ENCODE data around the gene SLC4A1. TPM values are rescaled to one million over a fixed set of nuclear protein-coding genes. Genes with fewer than 3 reads are reported as not detected.

Gene SLC4A1
- total RNA-seq, 2 experiments from 2014 or later, result not detected

GRCh38 chr17:44219108-44219615 is 48.8 kb downstream of the SLC4A1 start:
- no peaks in the 10 kb centered on the region for H3K27me3 Mint-ChIP-seq
- POLR2A ChIA-PET, result interaction anchor here (0.8 to 6.4 kb wide), 8 partner anchors 8 to 153 kb away, joined by 3 to 82 read pairs (median 34); partner anchors contain the start of genes LSM12, SLC25A39 and TMUB2
- H3K9me3 Mint-ChIP-seq, result no peaks in the 10 kb centered on the region
- peaks cover 39% of the 10 kb centered on the region for H3K4me1 Mint-ChIP-seq
- H3K36me3 Mint-ChIP-seq, result peaks cover 31% of the 10 kb centered on the region
- ATAC-seq (ENCODE audit: low read depth), result peak; percentile 42
- H3K27ac Mint-ChIP-seq, result no peak overlapping the region
- peak; percentile 87 for DNase-seq
- H3K4me3 Mint-ChIP-seq, result peak overlapping the region; percentile 16

DNA sequence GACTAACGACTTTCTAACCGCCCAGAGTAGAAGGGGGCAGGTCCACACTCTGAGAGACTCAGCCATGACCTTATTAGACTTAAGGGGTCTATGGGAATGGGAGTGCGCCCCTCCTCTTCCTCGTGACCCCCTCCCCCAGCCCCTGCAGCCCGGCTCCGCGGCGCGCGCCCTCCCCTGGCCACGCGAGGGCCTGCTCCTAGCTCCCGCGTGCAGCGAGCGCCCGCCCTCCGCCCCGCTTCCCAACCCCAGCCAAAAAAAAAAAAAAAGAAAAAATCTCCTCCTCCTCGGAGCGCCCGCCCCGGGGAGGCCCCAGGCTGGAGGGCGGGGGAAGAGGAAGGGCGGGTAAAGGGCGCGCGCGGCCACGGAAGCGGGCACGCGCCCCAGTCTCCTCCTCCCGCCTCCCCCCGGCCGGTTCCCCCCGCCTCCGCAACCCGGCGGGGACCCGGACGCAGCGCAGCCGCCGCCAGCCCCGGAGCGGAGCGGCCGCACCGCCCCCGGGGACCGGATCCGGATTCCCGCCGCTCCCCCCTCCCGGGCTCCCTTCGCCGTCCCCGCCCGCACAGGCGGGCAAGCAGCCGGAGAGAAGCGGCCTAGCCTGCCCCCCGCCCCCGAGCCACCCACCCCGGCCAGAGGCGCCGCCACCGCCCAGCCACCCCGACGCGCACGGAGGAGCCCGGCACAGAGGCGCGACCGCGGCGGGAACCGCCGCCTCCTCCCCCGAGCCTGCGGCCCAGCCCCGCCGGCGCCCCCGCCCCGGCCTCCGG is 49.4 kb downstream of the SLC4A1 start:
- Mint-ChIP-seq H3K27ac (peak overlapping the region; percentile 94), H3K4me3 (peak overlapping the region; percentile 99), H3K36me3 (peaks cover 37% of the 10 kb centered on the region), H3K9me3 (no peaks in the 10 kb centered on the region), H3K4me1 (peaks cover 45% of the 10 kb centered on the region), H3K27me3 (no peaks in the 10 kb centered on the region)
- ATAC-seq (ENCODE audit: low read depth) (peak; percentile 46), DNase-seq (peak; percentile 94)
- POLR2A ChIA-PET, result interaction anchor here (0.6 to 6.4 kb wide), 15 partner anchors 8 to 1272 kb away, joined by 3 to 82 read pairs (median 5); partner anchors contain the start of genes SLC25A39 and TMUB2

DNA sequence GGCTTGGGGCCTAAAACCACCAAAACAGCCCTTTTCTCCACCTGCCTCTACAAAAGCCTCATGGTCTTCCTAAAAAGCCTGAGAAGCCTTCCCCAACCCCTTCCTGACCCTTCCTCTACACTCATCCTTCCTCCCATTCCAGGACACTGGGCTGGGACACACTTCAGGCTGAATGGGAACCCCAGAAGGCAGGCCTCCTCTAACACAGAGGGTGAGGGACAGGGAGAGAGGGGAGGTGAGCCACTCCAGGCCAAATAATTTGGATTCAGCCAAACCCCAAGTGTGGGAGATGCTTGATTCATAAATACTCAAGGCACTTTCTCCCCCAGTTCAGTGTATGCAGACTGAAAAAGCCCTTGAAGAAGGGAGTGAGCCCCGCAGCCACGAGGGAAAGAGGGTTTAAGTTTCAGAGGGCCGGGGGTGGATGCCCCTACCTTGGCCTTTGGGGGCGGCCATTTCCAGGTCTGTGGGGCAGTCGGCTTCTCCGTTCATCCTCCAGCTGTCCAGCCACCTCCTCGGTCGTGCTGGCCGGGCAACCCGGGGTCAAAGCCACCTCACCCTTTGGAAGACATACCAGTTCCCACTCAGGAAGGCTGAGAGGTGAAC is 50.1 kb downstream of the SLC4A1 start:
- Mint-ChIP-seq H3K27ac (peak overlapping the region; percentile 94), H3K36me3 (peaks cover 40% of the 10 kb centered on the region), H3K9me3 (no peaks in the 10 kb centered on the region), H3K4me1 (peaks cover 47% of the 10 kb centered on the region), H3K4me3 (peak overlapping the region; percentile 99), H3K27me3 (no peaks in the 10 kb centered on the region)
- ATAC-seq (ENCODE audit: low read depth) (no peak), DNase-seq (no peak)
- POLR2A ChIA-PET, result interaction anchor here (0.6 to 6.4 kb wide), 19 partner anchors 8 to 1273 kb away, joined by 3 to 82 read pairs (median 5); partner anchors contain the start of genes SLC25A39 and TMUB2

- Mint-ChIP-seq H3K4me1 (peaks cover 41% of the 10 kb centered on the region), H3K4me3 (peak overlapping the region; percentile 99), H3K36me3 (peaks cover 39% of the 10 kb centered on the region), H3K9me3 (no peaks in the 10 kb centered on the region), H3K27me3 (no peaks in the 10 kb centered on the region), H3K27ac (peak overlapping the region; percentile 94)
- DNase-seq (no peak), ATAC-seq (ENCODE audit: low read depth) (no peak)
- POLR2A ChIA-PET, result interaction anchor here (0.6 to 6.4 kb wide), 13 partner anchors 9 to 129 kb away, joined by 3 to 72 read pairs (median 6); partner anchors contain the start of genes GRN, SLC25A39 and TMUB2
Measured at GRCh38 chr17:44216694-44217093, 51.2 kb downstream of the SLC4A1 start.

DNA sequence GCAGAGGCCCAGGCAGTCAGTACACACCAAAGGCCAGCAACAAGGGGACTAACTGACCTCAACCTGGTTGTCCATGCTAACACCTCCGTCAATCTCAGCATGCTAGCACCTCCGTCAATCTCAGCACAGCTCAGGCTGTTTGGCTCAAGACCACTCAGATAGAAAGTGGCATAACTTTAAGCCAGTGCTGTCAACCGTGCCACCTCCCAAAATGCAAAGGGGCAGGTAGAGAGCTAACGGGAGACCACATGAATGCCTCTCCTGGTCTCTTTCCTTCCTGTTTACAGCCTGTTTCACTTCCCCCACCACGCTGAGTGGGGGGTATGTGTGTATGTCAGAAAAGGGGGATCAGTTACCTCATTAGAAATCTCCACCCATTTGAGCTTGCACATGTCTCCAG is 51.8 kb downstream of the SLC4A1 start:
- DNase-seq (peak; percentile 53), ATAC-seq (ENCODE audit: low read depth) (peak; percentile 11)
- peak overlapping the region; percentile 94 for H3K27ac Mint-ChIP-seq
- H3K27me3 Mint-ChIP-seq, result no peaks in the 10 kb centered on the region
- peaks cover 39% of the 10 kb centered on the region for H3K36me3 Mint-ChIP-seq
- no peaks in the 10 kb centered on the region for H3K9me3 Mint-ChIP-seq
- POLR2A ChIA-PET, result interaction anchor here (0.6 to 6.4 kb wide), 13 partner anchors 9 to 129 kb away, joined by 3 to 72 read pairs (median 6); partner anchors contain the start of genes GRN, SLC25A39 and TMUB2
- H3K4me1 Mint-ChIP-seq, result peaks cover 44% of the 10 kb centered on the region
- H3K4me3 Mint-ChIP-seq, result peak overlapping the region; percentile 99

GRCh38 chr17:44214896-44215295 is 53.0 kb downstream of the SLC4A1 start:
- Mint-ChIP-seq H3K27me3 (no peaks in the 10 kb centered on the region), H3K36me3 (peaks cover 42% of the 10 kb centered on the region), H3K4me3 (peak overlapping the region; percentile 99), H3K4me1 (peaks cover 51% of the 10 kb centered on the region), H3K9me3 (no peaks in the 10 kb centered on the region), H3K27ac (peak overlapping the region; percentile 94)
- ATAC-seq (ENCODE audit: low read depth) (no peak), DNase-seq (no peak)
- POLR2A ChIA-PET, result interaction anchor here (1.9 to 2.8 kb wide), 3 partner anchors 11 to 28 kb away, joined by 11 to 20 read pairs (median 12); partner anchors contain the start of gene TMUB2

GRCh38 chr17:44214230-44214494 is 53.8 kb downstream of the SLC4A1 start:
- no peak overlapping the region for H3K4me3 Mint-ChIP-seq
- peak overlapping the region; percentile 94 for H3K27ac Mint-ChIP-seq
- POLR2A ChIA-PET, result interaction anchor here (1.4 kb wide), 1 partner anchor 16 kb away, joined by 4 read pairs; no protein-coding TSS in a partner anchor
- H3K36me3 Mint-ChIP-seq, result peaks cover 44% of the 10 kb centered on the region
- ATAC-seq (ENCODE audit: low read depth) (no peak), DNase-seq (no peak)
- H3K9me3 Mint-ChIP-seq, result no peaks in the 10 kb centered on the region
- no peaks in the 10 kb centered on the region for H3K27me3 Mint-ChIP-seq
- H3K4me1 Mint-ChIP-seq, result peaks cover 54% of the 10 kb centered on the region

DNA sequence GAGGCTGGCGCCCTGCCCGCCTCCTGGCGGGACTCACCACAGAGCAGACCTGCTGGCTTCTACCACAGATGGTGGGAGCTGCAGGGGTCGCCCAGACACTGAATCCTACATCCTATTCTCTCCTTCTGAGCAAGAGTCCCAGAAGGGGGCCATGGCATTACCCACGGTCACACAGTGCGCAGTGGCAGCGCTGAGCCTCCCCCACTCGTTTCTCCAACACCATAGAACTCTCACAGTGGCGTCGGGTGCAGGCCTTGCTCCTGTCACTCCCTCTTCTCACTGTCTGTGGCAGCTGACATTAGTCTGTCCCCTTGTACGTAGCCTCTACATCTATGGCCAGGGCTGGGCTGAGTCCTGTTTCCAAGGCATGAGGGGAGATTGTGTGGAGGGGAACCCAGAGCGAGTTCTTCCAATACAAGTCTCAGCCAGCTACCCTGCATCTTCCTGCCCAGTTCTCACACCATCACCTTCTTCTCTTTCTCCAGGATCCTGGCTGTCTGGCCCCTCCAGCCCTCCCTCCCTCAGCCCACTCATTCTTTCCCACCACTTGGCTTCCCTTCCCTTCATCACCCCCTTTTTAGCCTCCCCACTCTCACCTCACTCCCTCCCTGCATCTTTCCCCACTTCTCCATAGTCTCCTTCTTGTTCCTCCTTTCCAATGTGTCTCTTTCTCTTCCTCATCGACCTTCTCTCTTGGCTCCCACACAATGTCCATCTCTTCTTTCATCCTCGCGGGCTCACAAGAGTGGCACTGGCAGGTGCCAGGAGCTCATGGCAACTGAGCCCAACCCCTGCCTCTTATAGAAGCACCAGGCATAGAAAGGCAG is 54.3 kb downstream of the SLC4A1 start:
- H3K4me1 Mint-ChIP-seq, result peaks cover 54% of the 10 kb centered on the region
- H3K27me3 Mint-ChIP-seq, result no peaks in the 10 kb centered on the region
- no peak for ATAC-seq (ENCODE audit: low read depth)
- H3K36me3 Mint-ChIP-seq, result peaks cover 47% of the 10 kb centered on the region
- DNase-seq, result no peak
- H3K27ac Mint-ChIP-seq, result peak overlapping the region; percentile 94
- POLR2A ChIA-PET, result interaction anchor here (0.8 to 5.0 kb wide), 3 partner anchors 7 to 15 kb away, joined by 3 to 57 read pairs (median 4); partner anchors contain the start of gene UBTF
- no peaks in the 10 kb centered on the region for H3K9me3 Mint-ChIP-seq
- H3K4me3 Mint-ChIP-seq, result peak overlapping the region; percentile 7

- POLR2A ChIA-PET, result interaction anchor here (0.6 to 5.0 kb wide), 7 partner anchors 8 to 113 kb away, joined by 3 to 57 read pairs (median 4); partner anchors contain the start of genes SLC25A39 and UBTF
- H3K9me3 Mint-ChIP-seq, result no peaks in the 10 kb centered on the region
- no peaks in the 10 kb centered on the region for H3K27me3 Mint-ChIP-seq
- peaks cover 56% of the 10 kb centered on the region for H3K4me1 Mint-ChIP-seq
- peak overlapping the region; percentile 8 for H3K4me3 Mint-ChIP-seq
- H3K36me3 Mint-ChIP-seq, result peaks cover 52% of the 10 kb centered on the region
- DNase-seq (no peak), ATAC-seq (ENCODE audit: low read depth) (no peak)
- H3K27ac Mint-ChIP-seq, result peak overlapping the region; percentile 94
Measured at GRCh38 chr17:44212507-44213402, 55.2 kb downstream of the SLC4A1 start.

GRCh38 chr17:44211281-44212265 is 56.4 kb downstream of the SLC4A1 start:
- Mint-ChIP-seq H3K27ac (peak overlapping the region; percentile 58), H3K4me1 (peaks cover 47% of the 10 kb centered on the region), H3K9me3 (no peaks in the 10 kb centered on the region), H3K27me3 (no peaks in the 10 kb centered on the region), H3K4me3 (no peak overlapping the region), H3K36me3 (peaks cover 49% of the 10 kb centered on the region)
- DNase-seq (no peak), ATAC-seq (ENCODE audit: low read depth) (no peak)
- POLR2A ChIA-PET, result interaction anchor here (1.2 to 5.0 kb wide), 6 partner anchors 9 to 134 kb away, joined by 3 to 57 read pairs (median 14); partner anchors contain the start of genes GRN, SLC25A39, TMUB2 and UBTF

All from activated naive CD8-positive, alpha-beta T cell treated with anti-CD3 and anti-CD28 coated beads, Interleukin-2, amount 10 ng/mL, durations not matched to agents 7 days and 5 days (primary cell).